MM.1S (cell line): ENCODE measurements around the gene RCBTB2.

Source experiments
- DNase-seq: peaks from one replicate; pipeline ENCODE4 v3.0.0-alpha.2; 2015
- H2AFZ ChIP-seq: fragments of 300-600 bp; sonication (generic); 2 replicates; pipeline ENCODE4 v1.6.0; 2016; ENCODE audit warnings: antibody characterized with exemption, low read length
- H3F3A ChIP-seq: fragments of 300-600 bp; sonication (generic); 2 replicates; pipeline ENCODE4 v1.6.1; 2016; ENCODE audit warnings: mild to moderate bottlenecking, antibody characterized with exemption, low read length, moderate library complexity, mixed read lengths; ENCODE audit not compliant: insufficient read depth
- H3K27ac ChIP-seq: fragments of 300-600 bp; sonication (generic); 2 replicates; pipeline ENCODE4 v1.5.1; 2016; ENCODE audit warnings: mild to moderate bottlenecking, low read length
- H3K27me3 ChIP-seq: fragments of 300-600 bp; sonication (generic); replicated peaks from 2 replicates; pipeline ENCODE4 v1.6.0; 2016; ENCODE audit warnings: low read length; ENCODE audit not compliant: insufficient read depth
- H3K36me3 ChIP-seq: fragments of 300-600 bp; sonication (generic); replicated peaks from 2 replicates; pipeline ENCODE4 v1.6.1; 2016; ENCODE audit warnings: mild to moderate bottlenecking, low read length, mixed read lengths; ENCODE audit not compliant: insufficient read depth
- H3K4me1 ChIP-seq: fragments of 300-600 bp; sonication (generic); 2 replicates; pipeline ENCODE4 v1.6.1; 2016; ENCODE audit warnings: low read length, mixed read lengths
- H3K4me2 ChIP-seq: fragments of 300-600 bp; sonication (generic); 2 replicates; pipeline ENCODE4 v1.6.0; 2016; ENCODE audit warnings: low read depth, low read length
- H3K4me3 ChIP-seq: fragments of 300-600 bp; sonication (generic); 2 replicates; pipeline ENCODE4 v1.5.1; 2016; ENCODE audit warnings: low read length, mixed read lengths
- H3K79me2 ChIP-seq: fragments of 300-600 bp; sonication (generic); 2 replicates; pipeline ENCODE4 v1.6.1; 2016; ENCODE audit warnings: mixed run types, low read length, mixed read lengths
- H3K9ac ChIP-seq: fragments of 300-600 bp; sonication (generic); 2 replicates; pipeline ENCODE4 v1.6.1; 2016; ENCODE audit warnings: low read length, mixed read lengths
- H3K9me2 ChIP-seq: fragments of 300-600 bp; sonication (generic); replicated peaks from 2 replicates; pipeline ENCODE4 v1.6.1; 2016; ENCODE audit warnings: mild to moderate bottlenecking, low read length, mixed read lengths; ENCODE audit not compliant: insufficient read depth
- H3K9me3 ChIP-seq: fragments of 300-600 bp; sonication (generic); replicated peaks from 2 replicates; pipeline ENCODE4 v1.6.1; 2016; ENCODE audit warnings: mild to moderate bottlenecking, low read length, mixed read lengths; ENCODE audit not compliant: insufficient read depth
- H4K20me1 ChIP-seq: fragments of 300-600 bp; sonication (generic); 2 replicates; pipeline ENCODE4 v1.6.1; 2016; ENCODE audit warnings: mild to moderate bottlenecking, low read length, moderate library complexity, mixed read lengths; ENCODE audit not compliant: insufficient read depth
- EZH2 ChIP-seq: fragments of 300-600 bp; sonication (generic); optimal IDR thresholded peaks from 2 replicates; pipeline ENCODE3; 2017; ENCODE audit warnings: low read depth, mild to moderate bottlenecking, antibody characterized with exemption, low read length, mixed read lengths
- EZH2phosphoT487 ChIP-seq: fragments of 300-600 bp; sonication (generic); IDR thresholded peaks from 2 replicates; pipeline ENCODE4 v1.6.1; 2018; ENCODE audit warnings: antibody characterized with exemption, low read length
- TF ChIP-seq, protein P1 (sequence below): fragments of 300-600 bp; sonication (generic); IDR thresholded peaks from 2 replicates; pipeline ENCODE4 v1.5.1; 2016; ENCODE audit warnings: antibody characterized with exemption, low read length, mixed read lengths

The RCBTB2 gene

DNA sequence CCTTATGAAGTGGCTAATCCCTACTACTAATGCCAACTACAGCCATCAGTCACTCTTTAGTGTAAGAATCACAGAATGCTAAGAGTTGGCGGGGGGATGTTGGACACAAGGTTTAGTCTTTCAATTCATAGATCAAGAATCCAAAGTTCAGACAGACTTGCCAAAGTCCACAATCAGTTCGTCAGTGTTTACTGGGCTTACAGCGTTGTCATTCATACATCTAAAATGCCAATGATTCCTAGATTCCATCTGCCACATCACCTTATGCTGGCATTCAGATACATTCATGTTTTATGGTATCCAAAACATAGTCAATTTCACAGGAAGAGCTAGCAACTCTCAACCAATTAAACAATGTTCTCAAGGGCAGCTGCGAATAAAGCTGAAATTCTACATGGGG lies 18.1 kb downstream of the RCBTB2 start:
- no peak overlapping the region for H3K27ac ChIP-seq
- no peak overlapping the region for H2AFZ ChIP-seq
- H3K4me2 ChIP-seq, result no peak overlapping the region
- TF ChIP-seq, protein P1, sequence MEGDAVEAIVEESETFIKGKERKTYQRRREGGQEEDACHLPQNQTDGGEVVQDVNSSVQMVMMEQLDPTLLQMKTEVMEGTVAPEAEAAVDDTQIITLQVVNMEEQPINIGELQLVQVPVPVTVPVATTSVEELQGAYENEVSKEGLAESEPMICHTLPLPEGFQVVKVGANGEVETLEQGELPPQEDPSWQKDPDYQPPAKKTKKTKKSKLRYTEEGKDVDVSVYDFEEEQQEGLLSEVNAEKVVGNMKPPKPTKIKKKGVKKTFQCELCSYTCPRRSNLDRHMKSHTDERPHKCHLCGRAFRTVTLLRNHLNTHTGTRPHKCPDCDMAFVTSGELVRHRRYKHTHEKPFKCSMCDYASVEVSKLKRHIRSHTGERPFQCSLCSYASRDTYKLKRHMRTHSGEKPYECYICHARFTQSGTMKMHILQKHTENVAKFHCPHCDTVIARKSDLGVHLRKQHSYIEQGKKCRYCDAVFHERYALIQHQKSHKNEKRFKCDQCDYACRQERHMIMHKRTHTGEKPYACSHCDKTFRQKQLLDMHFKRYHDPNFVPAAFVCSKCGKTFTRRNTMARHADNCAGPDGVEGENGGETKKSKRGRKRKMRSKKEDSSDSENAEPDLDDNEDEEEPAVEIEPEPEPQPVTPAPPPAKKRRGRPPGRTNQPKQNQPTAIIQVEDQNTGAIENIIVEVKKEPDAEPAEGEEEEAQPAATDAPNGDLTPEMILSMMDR, result no peak
- no peak for TF ChIP-seq EZH2phosphoT487
- no peak overlapping the region for H3K9ac ChIP-seq
- H3K4me3 ChIP-seq, result no peak overlapping the region
- no peaks in the 10 kb centered on the region for H3K27me3 ChIP-seq
- H3K9me2 ChIP-seq, result no peaks in the 10 kb centered on the region
- H3K4me1 ChIP-seq, result no peaks in the 10 kb centered on the region
- H4K20me1 ChIP-seq, result no peaks in the 10 kb centered on the region
- DNase-seq, result no peak
- H3K9me3 ChIP-seq, result no peaks in the 10 kb centered on the region
- no peaks in the 10 kb centered on the region for H3K36me3 ChIP-seq
- no peaks in the 10 kb centered on the region for H3F3A ChIP-seq
- no peaks in the 10 kb centered on the region for H3K79me2 ChIP-seq

DNA sequence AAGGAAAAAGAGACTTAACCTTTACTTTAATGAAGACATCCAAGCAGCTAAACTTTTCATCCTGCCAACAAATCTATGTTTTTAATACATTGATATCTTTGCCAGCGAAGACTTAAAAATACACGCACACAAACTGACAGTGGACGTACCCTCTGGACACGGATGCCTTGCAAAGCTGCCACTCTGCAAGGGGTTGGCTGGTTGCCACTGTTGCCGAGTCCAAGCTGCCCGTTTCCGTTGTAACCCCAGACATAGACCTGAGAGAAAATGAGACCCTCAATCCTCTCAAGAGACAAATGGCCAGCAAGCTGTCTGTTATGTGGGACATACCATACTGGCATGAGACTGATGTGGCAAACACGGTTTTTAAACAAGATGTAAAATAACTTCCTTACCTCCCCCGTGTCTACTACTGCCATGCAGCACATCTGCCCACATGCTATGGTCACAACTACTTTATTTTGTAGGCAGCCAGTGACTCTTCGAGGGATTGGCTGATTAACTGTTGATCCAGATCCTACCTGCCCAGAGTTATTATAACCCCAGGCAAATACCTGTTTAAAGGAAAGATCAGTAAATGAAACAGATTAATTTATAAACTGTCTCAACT lies 21.2 kb downstream of the RCBTB2 start:
- H3K4me3 ChIP-seq, result no peak overlapping the region
- DNase-seq, result no peak
- no peak overlapping the region for H3K9ac ChIP-seq
- no peaks in the 10 kb centered on the region for H3K9me3 ChIP-seq
- no peak overlapping the region for H3K27ac ChIP-seq
- H4K20me1 ChIP-seq, result no peaks in the 10 kb centered on the region
- no peaks in the 10 kb centered on the region for H3K9me2 ChIP-seq
- TF ChIP-seq, protein P1, result no peak
- no peak for TF ChIP-seq EZH2phosphoT487
- no peak for TF ChIP-seq EZH2
- H3K4me2 ChIP-seq, result no peak overlapping the region
- no peak overlapping the region for H2AFZ ChIP-seq
- H3K36me3 ChIP-seq, result no peaks in the 10 kb centered on the region
- H3F3A ChIP-seq, result no peaks in the 10 kb centered on the region
- no peaks in the 10 kb centered on the region for H3K27me3 ChIP-seq
- no peaks in the 10 kb centered on the region for H3K79me2 ChIP-seq
- H3K4me1 ChIP-seq, result peaks cover 6% of the 10 kb centered on the region

- Histone ChIP-seq H3K9me2 (no peaks in the 10 kb centered on the region), H3K36me3 (no peaks in the 10 kb centered on the region), H3K79me2 (no peaks in the 10 kb centered on the region), H3K4me1 (peaks cover 16% of the 10 kb centered on the region), H3K27me3 (no peaks in the 10 kb centered on the region), H2AFZ (no peak overlapping the region), H3K9me3 (no peaks in the 10 kb centered on the region), H3F3A (0 out of 2 replicates have a peak, but pooled peaks cover 7% of the 10 kb centered on the region), H3K27ac (no peak overlapping the region), H3K4me3 (no peak overlapping the region), H3K9ac (no peak overlapping the region), H4K20me1 (no peaks in the 10 kb centered on the region), H3K4me2 (no peak overlapping the region)
- TF ChIP-seq, protein P1, result no peak
- TF ChIP-seq EZH2, result no peak
- TF ChIP-seq EZH2phosphoT487, result no peak
- DNase-seq, result no peak
Measured at GRCh38 chr13:48510698-48511097, 22.2 kb downstream of the RCBTB2 start.
